ENCODE data around the gene NUDT16. TPM values are rescaled to one million over a fixed set of nuclear protein-coding genes. Genes with fewer than 3 reads are reported as not detected.
"Not testable (repeated sequence)": the region's sequence is repeated elsewhere in the genome, so short reads cannot be mapped to it uniquely, and the experiment has no call there.

NUDT16 gene
- total RNA-seq, 1 donor from 2014 or later, result 14.0 TPM

DNA sequence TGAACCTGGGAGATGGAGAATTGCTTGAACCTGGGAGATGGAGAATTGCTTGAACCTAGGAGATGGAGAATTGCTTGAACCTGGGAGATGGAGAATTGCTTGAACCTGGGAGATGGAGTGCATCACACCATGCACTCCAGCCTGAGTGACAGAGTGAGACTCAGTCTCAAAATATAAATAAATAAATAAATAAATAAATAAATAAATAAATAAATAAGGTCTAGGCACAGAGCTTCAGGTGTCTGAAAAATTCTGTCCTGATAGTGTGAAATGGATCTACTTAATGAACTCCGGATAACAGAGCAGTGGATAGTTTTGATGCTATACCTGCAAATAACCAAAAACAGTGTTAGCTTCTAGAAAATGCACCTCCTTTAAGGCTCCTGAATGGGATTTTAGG lies 24.3 kb upstream of the NUDT16 start:
- DNase-seq (ENCODE audit: low read depth), result no peak
- no peaks in the 10 kb centered on the region for H3K27me3 ChIP-seq (ENCODE audit: control insufficient read depth, insufficient read depth, low read length)
- no peaks in the 10 kb centered on the region for H3K36me3 ChIP-seq (ENCODE audit: control insufficient read depth, insufficient read depth, low read length)
- no peak overlapping the region for H3K4me3 ChIP-seq (ENCODE audit: low read depth, low read length)
- TF ChIP-seq, protein P1, sequence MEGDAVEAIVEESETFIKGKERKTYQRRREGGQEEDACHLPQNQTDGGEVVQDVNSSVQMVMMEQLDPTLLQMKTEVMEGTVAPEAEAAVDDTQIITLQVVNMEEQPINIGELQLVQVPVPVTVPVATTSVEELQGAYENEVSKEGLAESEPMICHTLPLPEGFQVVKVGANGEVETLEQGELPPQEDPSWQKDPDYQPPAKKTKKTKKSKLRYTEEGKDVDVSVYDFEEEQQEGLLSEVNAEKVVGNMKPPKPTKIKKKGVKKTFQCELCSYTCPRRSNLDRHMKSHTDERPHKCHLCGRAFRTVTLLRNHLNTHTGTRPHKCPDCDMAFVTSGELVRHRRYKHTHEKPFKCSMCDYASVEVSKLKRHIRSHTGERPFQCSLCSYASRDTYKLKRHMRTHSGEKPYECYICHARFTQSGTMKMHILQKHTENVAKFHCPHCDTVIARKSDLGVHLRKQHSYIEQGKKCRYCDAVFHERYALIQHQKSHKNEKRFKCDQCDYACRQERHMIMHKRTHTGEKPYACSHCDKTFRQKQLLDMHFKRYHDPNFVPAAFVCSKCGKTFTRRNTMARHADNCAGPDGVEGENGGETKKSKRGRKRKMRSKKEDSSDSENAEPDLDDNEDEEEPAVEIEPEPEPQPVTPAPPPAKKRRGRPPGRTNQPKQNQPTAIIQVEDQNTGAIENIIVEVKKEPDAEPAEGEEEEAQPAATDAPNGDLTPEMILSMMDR (IDR thresholded peaks at IDR 0.05; ENCODE audit: insufficient read depth, low read length, poor library complexity, severe bottlenecking), result no peak

DNA sequence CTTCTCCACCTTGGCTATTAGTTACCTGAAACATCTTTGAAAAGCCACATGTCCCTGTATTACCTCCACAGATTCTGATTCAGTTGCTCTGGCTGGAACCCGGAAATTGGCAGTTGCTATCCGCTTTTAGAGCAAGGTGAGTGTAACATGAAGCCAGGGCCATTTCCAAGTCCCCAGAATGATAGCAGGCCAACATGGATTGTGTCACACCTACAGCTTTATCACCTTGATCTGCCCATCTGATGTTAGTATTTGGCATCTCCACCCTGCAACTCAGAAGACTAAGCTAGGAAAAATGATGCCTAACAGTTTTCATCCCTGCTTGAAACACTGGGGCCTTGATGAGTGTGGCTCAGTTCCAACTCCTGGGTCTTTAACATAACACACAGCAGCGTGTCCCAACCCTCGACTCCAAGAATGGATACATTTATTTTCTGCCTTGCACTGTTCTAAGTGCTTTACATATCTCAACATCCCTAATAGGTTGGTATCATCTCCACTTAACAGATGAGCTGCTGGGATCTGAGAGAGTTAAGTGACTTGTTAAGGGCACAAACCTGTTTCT lies 21.3 kb upstream of the NUDT16 start:
- TF ChIP-seq, protein P1 (IDR thresholded peaks at IDR 0.05; ENCODE audit: insufficient read depth, low read length, poor library complexity, severe bottlenecking), result no peak
- no peak for DNase-seq (ENCODE audit: low read depth)
- Histone ChIP-seq H3K27me3 (ENCODE audit: control insufficient read depth, insufficient read depth, low read length) (no peaks in the 10 kb centered on the region), H3K4me3 (ENCODE audit: low read depth, low read length) (no peak overlapping the region), H3K36me3 (ENCODE audit: control insufficient read depth, insufficient read depth, low read length) (no peaks in the 10 kb centered on the region)

DNA sequence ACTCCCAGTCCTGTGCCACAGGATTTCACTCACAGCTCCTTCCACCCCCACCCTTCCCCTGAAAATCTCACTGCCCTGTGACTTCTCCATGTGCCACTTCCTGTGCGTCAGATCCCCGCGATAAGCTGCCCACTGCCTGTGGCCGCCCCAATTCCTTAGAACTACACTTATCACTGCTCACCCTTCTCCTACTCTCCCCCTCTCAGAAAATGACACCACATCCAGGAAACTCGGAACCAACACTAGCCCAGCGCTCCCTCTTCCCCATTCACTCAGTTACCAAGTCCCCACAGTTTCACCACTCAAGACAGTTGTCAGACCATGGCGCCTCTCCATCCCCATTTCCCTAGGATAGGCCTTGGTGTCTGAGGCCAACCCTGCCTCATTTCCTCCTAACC lies 20.5 kb upstream of the NUDT16 start:
- H3K4me3 ChIP-seq (ENCODE audit: low read depth, low read length), result peak overlapping the region; percentile 48
- DNase-seq (ENCODE audit: low read depth); H3K27me3 ChIP-seq (ENCODE audit: control insufficient read depth, insufficient read depth, low read length); H3K36me3 ChIP-seq (ENCODE audit: control insufficient read depth, insufficient read depth, low read length): not testable (repeated sequence)

DNA sequence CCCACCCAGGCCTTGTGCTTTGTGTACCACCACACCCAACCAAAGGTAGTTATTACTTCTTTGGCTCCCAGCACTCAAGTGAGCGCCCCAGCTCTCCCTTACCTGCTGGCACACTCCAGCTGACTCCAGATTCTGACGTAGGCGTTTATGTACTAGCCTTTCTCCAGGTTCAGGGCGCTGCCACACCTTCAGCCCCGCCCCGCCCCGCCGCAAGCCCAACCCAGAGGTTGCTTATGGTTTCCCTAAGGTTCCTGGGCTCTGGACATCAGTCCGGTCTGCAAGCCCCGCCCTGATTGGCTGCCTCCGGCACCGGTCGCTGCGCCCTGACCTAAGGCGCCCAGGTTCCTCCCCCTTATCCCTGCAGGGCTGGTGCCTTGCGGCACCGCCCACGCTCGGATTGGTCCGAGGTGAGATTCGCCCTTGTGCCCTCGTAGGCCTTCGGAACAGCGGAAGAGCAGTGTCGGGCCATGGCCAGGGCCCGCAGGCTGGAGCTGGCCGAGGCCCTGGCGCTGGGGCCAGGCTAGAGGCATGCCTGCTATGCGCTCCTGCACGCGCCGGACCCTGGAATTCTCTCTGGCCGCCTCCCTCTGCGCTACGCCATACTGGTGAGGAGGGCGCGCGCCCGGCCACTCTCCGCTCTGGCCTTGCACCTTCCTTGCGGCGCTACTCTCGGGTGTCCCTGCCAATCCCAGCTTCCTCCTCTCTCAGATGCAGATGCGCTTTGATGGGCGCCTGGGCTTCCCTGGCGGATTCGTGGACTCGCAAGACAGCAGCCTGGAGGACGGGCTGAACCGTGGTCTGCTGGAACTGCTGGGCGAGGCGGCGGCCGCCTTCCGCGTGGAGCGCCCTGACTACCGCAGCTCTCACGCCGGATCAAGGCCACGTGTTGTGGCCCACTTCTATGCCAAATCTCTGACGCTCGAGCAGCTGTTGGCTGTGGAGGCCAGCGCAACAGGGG lies 19.8 kb upstream of the NUDT16 start:
- TF ChIP-seq, protein P1 (IDR thresholded peaks at IDR 0.05; ENCODE audit: insufficient read depth, low read length, poor library complexity, severe bottlenecking), result no peak
- DNase-seq (ENCODE audit: low read depth), result peak; percentile 69
- Histone ChIP-seq H3K4me3 (ENCODE audit: low read depth, low read length) (peak overlapping the region; percentile 48), H3K36me3 (ENCODE audit: control insufficient read depth, insufficient read depth, low read length) (no peaks in the 10 kb centered on the region), H3K27me3 (ENCODE audit: control insufficient read depth, insufficient read depth, low read length) (no peaks in the 10 kb centered on the region)

DNA sequence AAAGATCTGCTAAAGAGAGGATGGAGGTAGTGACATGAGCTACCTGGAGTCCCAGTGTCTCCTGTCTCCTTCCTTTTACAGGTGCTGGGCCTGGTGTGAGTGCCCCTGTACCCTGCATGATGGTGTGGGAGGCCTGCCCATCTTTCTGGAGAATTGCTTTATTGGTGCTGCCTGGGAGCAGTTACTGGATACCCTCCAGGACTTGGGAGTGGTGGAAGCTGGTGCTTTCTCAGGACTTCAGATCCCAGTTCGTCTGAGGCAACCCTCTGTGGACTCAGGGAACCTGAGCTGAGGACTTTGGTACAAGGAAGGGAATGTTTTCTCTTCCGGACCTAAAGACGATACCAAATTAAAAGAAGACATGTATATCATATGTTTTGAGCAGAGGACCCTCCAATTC lies 18.3 kb upstream of the NUDT16 start:
- Histone ChIP-seq H3K4me3 (ENCODE audit: low read depth, low read length) (no peak overlapping the region), H3K36me3 (ENCODE audit: control insufficient read depth, insufficient read depth, low read length) (no peaks in the 10 kb centered on the region), H3K27me3 (ENCODE audit: control insufficient read depth, insufficient read depth, low read length) (no peaks in the 10 kb centered on the region)
- TF ChIP-seq, protein P1 (IDR thresholded peaks at IDR 0.05; ENCODE audit: insufficient read depth, low read length, poor library complexity, severe bottlenecking), result no peak
- no peak for DNase-seq (ENCODE audit: low read depth)

DNA sequence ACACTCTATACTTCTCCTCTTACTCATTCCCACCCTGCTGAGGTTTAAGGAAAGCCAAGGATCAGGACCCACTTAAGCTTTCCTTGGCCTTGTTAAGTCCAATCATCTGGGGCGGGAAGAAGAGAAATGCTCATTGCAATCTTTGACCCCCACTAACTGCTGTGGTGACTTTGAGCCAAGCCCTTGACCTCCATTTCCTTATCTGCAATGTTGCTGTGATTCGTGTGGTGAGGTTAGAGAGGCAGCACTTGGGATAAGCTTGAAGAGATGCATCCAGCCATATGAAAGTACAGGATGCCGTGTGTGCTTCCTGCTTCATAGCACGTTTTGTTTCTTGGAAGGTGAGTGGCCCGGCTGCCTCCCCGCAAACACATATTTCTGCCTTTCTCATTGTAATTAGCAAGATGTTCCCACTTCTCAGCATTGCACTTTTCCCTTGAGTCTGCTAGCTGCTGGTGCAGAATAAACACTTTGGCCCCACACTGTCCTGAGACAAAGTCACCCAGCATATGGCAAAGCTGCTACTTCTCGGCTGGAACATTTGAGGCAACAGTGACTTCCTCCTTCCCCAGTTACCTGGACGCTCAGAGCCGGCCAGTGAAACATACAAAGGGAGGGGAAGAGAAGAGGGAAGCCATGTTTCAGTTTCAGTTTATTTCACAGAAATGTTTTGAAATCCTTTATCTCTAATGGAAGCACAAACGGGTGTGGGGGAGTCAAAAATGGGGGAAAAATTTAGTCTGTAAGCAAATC lies 10.5 kb upstream of the NUDT16 start:
- Histone ChIP-seq H3K36me3 (ENCODE audit: control insufficient read depth, insufficient read depth, low read length) (peaks cover 2% of the 10 kb centered on the region), H3K4me3 (ENCODE audit: low read depth, low read length) (no peak overlapping the region), H3K27me3 (ENCODE audit: control insufficient read depth, insufficient read depth, low read length) (no peaks in the 10 kb centered on the region)
- TF ChIP-seq, protein P1 (IDR thresholded peaks at IDR 0.05; ENCODE audit: insufficient read depth, low read length, poor library complexity, severe bottlenecking), result no peak
- no peak for DNase-seq (ENCODE audit: low read depth)
